HG03025 (cell line): Measurements from ENCODE around the gene TANC2.

ENCODE experiments used
- ATAC-seq: cut with Tn5 transposase; IDR thresholded peaks from one replicate; pipeline ENCODE4 v1.9.1; 2021; ENCODE audit warnings: mild to moderate bottlenecking, moderate library complexity; ENCODE audit not compliant: unreplicated experiment, low FRiP score

Gene TANC2

DNA sequence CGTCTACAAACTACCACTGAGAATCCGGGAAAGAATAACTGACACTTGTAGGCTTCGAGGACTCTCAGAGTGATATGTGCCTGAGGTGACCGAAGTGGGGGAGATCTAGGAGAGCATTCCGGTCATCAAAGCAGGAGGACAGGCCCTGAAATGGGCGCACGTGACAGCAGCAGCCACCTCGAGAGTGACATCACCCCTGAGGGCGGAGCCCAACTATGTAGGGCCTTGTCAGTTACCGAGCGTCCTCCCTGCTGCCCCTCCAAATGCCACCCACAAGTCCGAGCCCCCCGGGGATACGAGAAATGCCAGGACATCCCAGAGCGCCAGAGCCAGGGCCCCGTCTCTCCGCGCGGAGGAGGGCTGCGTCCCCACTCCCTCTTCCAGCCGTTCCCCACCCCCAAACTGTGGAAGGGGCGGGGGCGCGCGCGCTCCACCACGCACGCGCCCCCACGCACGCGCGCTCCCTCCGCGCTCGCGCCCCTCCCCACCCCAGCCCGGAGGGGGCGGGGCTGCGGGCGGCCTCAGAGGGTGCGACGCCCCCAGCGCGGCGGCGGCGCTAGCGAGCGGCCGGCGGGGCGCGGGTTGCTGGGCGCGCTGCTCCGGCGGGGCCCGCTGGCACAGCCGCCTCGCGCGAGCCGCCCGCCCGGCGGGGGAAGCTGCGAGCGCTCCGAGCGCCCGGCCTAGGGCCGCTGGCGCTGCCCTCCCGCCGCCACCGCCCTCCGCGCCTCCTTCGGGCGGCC lies at the start of gene TANC2:
TANC2 (plus strand) TSS at position 550 of the 740 bp plus-strand sequence. CDS start 43,325 bp downstream, outside the sequence.
- peak; percentile 53 for ATAC-seq

DNA sequence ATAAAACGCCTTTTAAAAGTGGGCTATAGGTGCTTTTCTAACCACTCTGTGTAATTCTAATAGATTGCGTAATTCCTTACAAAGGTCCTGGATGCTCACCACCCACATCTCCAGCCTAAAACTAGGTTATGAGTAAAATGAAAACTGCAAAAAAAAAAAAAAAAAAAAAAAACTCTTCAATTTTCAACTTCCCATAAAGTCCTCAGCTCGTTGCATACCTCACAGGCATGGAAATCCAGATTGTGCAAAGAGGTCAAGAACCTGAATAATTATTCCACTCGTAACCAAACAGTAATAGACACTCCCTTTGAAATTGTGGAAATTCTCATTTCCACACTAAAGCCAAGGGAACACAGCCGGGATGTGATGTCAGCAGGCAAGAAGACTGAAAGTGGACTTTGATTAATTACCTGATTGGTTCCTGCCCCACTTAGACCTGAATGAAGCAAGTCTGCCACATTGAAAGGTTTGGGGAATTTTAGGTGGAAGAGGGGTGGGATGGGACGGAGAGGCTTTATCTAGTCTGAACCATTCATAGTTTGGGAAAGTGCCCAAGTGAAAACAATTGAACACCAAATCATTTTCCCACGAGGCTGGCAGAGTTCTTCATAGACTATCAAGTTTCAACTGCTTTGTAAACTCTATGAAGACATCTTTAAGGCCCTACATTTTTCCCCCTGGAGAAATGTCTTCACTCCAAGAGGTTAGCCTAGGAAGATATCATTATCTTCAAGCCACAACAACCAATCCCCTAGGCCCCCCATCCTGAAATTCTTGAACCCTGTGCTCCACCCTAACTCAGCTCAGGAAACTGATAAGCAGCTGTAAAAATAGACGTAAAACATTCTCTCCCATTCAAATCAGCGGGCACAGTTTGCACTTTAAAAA lies 49.1 kb upstream of the TANC2 start:
- no peak for ATAC-seq

DNA sequence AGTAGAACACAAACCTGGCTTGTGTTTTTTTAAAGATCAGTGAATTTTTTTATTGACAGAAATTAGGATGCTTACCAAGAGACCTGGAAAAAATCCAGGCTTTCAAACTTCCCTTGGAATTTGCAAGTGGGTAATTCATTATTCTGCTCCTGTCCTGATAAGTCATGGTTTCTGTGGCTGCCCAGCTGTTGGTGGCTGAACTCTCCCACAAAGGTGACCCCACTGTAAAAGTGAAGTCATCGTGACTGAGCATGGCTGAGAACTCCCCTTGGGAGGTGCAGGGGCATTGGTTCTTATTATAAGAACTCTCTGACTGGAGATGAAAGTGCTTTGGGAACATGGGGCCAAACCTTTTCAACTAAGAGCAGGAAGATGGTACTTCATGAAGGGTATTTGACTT lies 46.6 kb upstream of the TANC2 start:
- ATAC-seq = no peak

- no peak for ATAC-seq
Observed at GRCh38 chr17:62920300-62920699, 45.7 kb upstream of the TANC2 start.

DNA sequence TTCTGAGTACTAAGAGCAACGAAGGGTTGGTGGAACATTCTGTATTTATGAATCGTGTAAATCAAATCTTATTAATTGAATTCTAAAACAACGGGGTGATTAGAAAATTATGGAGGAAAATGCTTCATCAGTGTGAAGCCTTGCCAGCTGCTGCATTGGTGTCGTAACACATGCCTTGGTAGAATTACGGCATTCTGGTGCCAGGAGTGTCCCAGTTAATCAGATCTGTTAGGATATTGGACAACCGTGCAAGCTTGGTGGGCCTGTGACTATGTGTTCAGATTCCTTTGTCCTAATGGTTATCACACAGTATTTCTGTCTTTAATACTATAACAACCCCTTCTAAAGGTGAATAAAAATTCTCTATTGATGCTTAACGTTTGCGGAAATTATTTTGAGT lies 44.2 kb upstream of the TANC2 start:
- ATAC-seq = no peak

DNA sequence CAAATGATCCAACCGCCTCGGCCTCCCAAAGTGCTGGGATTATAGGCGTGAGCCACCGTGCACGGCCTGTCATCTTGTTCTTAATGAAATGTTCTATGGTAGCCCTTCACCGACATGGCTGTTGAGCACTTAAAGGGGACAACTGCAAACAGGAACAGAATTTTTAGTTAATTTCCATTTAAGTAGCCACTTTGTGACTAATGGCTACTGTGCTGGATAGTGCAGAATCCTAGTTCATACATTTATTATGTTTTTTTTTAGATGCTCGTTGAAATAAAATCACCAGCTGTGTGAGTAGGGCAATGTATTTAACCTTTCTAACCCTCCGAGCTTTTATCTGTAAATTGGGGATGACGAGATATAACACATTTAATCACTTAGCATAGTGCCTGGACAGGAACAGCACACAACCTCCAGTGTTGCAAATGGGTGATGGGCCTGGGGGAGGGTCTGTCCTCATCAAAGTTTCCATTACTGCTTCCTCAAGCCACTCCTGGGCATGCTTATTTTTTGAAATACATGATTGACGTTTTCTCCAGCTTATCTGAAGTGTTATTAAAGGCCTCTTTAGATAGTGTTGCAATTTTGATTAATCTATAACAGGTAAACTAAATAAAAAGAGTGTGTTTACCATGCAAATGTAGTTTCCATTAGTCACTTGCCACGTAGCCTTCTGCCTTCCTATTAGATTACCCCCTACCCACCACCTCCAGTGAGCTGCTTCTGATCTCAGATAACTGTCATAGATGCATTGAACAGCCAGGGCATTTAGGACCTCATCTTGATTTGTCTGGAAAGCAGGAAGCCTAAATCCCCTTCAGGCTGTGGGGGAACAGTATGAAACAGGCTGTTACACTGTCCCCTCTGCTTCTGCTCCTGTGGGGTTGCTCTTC lies 42.5 kb upstream of the TANC2 start:
- no peak for ATAC-seq

GRCh38 chr17:62925267-62925836 lies 40.7 kb upstream of the TANC2 start:
- ATAC-seq = no peak

- no peak for ATAC-seq
Observed at GRCh38 chr17:62927083-62927482, 39.0 kb upstream of the TANC2 start.

- no peak for ATAC-seq
Observed at GRCh38 chr17:62929320-62929719, 36.7 kb upstream of the TANC2 start.

DNA sequence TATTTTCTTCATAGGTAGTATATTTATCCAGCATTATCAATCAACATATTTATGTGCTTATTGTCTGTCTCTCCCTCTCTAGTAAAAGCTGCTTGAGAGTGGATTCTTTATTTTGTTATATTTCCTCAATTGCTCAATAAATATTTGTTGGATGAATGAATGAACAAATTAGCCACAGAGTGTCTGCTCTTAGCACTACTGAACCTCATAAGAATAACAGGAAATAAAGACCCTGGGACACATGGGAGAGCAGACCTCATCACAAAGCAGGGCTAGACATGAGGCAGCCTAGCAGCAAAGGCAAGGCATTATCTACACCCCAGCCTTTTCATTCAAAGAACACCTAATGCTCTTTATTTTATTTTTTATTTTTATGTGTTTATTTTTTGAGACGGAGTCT lies 34.9 kb upstream of the TANC2 start:
- no peak for ATAC-seq

DNA sequence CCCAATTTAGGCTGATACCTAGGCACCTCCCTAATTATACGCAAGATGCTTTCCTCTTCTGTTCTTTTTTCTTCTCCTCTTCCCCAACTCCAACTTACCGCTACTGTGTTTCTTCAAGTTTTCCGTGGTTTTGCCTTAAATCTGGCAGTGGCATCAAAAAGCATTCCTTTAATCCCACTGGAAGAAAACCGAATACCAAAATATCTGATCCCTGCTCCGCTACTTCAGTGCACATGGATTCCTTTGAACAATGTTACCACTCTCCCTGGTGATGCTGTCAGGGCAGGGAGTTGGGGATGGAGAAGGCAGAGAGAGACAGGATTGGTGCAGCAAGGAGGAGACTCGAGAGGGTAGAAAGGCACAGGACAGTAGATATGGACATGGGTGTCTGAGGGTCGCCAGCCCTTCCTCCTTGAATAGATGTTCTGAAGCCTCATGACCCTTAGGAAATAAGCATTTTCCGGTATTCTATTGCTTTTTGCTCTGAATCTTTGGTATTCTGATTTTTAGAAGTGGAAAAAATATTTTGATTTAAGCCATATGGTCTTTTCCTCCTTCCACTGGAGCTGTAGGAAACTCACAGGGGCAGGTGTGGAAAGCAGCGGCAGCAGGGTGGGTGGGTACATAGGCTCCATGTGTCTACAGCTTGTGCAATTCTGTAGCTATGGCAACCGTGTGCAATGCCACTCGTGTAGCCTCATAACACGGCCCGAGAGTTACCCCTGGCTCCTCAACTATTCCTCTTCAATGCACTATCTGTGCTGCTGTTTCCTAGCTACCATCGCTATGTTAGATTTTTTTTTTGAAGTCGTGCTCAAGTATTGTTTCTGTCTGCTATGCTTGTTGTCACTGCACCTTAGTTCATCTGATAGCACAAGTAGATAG lies 32.3 kb upstream of the TANC2 start:
- ATAC-seq = no peak

- ATAC-seq = no peak
Observed at GRCh38 chr17:62935098-62935497, 30.9 kb upstream of the TANC2 start.

DNA sequence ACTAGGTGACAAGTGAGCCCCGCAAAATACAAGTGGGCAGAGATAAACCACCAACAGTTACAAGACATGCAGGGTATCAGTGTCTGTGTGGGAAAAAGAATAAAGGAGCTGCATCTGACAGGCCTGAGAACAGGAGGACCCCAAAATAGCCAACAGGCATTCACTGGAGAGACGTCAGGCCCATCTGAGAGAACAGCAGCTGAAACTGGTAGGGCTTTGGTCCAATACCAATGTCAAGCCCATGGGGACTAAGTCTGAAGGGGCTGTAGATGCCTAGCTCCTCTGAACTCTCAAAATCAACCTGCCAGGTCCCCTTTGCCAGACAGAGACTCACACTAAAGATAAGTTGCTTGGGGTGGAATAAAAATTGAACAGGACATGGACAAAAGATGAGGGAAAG lies 30.5 kb upstream of the TANC2 start:
- ATAC-seq = no peak

- ATAC-seq = no peak
Observed at GRCh38 chr17:62937606-62938005, 28.4 kb upstream of the TANC2 start.

- no peak for ATAC-seq
Observed at GRCh38 chr17:62941358-62941991, 24.6 kb upstream of the TANC2 start.

GRCh38 chr17:62948370-62948769 lies 17.7 kb upstream of the TANC2 start:
- ATAC-seq = no peak

DNA sequence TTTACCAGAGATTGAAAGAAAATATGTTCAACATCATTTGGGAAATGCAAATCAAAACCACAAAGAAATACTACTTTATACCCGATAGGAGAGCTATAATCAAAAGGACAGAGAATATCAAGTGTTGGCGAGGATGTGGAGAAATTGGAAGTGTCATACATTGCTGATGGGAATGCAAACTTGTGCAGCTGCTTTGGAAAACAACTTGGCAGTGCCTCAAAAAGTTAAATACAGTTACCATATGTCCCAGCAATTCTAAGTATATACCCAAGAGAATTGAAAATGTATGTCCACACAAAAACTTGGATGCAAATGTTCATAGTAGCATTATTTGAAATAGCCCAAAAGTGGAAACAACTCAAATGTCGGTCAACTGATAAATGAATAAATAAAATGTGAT lies 17.0 kb upstream of the TANC2 start:
- ATAC-seq = no peak

DNA sequence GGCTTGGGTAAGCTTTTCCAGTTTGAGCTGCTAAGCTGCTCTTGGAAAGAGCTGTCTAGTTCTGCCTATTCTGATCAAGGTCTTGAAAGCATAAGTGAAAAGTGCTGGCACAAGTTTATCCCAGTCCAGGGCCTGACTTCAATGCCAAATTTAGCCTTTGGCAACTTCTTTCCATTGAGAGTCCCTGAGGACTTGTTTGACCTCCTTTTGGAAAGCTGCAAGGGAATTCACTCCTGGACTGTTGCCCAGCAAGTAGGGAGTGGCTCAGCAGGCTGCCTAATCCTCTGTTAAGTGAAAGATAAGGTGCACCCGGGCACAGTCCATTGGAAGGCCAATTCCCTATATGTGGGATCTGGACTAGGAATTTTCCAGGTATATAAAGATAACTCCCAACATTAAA lies 16.0 kb upstream of the TANC2 start:
- no peak for ATAC-seq

DNA sequence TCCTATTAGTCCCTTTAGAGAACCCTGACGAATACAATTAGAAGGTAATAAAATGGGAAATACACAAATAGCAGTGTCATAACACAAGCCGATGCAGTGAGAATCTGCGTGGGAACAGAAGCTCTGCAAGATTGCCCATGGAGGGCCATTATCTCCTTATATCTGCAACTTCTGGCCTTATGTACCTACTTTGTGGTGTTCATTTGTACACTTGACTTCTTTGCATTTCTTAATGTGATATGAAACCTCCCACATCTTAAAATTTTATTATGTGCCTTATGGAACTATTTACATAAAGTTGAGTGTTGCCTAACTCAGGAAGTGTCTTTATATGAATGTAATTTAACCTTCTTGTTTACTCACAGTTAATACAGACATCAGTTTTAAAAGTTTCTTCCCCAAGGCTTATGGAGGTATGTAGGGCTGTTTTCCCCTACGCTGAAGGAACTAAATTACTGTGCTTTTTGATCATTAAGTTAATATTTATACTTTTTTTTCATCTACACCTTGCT lies 10.1 kb upstream of the TANC2 start:
- no peak for ATAC-seq
